GM10847 (cell line): Measurements from ENCODE around the gene PHC2.

Source experiments
- POLR2A ChIP-seq: IDR thresholded peaks from 2 replicates; pipeline ENCODE4 v1.6.1; 2011; ENCODE audit not compliant: insufficient read length; ENCODE audit errors: extremely low read depth

PHC2 gene

DNA sequence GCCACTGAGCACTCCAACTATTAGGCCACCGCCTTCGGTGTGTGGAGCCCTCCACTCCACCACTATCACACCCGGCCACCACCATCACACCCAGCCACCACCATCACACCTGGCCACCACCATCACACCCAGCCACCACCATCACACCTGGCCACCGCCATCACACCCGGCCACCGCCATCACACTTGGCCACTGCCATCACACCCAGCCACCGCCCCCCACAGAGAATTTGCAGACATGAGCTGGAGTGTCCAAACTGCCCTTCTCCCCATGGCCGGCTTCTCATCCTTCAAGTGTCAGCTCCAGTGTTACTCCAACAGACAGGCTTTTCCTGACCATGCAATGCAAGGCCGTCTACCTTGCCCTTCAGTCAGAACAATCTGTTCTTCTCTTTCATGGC is 59.6 kb downstream of the PHC2 start:
- no peak for TF ChIP-seq POLR2A

DNA sequence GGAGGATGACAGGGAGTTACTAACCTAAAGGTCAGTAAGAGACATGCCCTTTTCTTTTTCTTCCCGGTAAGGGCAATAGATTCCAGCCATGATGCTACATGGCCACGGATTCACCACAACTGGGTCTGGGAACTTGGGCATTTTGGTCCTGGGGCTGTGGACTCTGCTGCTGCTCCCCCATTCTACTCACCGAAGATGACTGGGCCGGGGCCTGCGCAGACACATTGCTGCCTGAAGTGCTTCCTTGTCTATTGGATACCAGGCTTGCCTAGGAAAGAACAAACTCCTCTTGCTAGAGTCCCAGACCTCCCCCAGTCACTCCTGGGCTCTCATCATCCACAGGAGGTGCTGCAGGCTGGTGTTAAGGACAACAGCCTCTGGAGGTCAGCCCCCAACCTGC is 60.1 kb downstream of the PHC2 start:
- TF ChIP-seq POLR2A: no peak

DNA sequence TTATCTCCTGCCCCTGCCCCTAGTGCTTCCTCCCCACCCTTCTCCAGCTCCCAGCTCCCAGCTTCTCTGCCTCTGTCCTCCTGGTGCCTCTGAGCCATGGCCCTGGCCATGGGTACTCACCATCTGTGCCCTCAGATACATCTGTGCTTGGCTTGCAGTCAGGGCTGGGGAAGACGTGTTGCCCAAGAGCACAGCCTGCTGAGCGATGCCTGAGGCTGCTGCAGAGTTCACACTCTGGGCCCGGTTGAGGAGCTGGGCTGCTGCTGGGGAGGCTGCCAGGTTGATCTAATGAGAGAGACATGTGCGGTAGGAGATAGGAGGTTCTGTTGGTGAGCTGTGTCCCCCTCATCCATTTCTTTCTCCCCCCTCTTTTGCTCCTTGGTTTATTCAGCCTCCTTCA is 60.6 kb downstream of the PHC2 start:
- no peak for TF ChIP-seq POLR2A

DNA sequence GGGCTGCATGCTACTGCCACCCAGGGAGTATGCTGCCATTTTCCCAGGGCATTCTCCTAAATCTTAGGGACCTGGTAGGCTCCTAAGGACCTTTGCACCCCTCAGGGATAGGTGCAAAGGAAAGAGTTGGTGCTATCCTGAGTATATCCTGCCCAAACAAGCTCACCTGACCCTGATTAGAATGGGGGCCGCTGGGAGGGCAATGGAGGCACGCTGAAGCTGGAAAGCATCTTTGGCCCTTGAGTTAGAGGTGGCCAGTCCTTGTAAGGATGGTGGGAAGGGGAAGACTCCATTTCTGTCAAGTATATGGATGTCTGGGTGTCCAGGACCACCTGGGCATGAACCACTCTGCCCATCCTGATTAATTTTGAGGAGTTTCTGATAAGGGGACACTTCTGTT is 61.1 kb downstream of the PHC2 start:
- no peak for TF ChIP-seq POLR2A

DNA sequence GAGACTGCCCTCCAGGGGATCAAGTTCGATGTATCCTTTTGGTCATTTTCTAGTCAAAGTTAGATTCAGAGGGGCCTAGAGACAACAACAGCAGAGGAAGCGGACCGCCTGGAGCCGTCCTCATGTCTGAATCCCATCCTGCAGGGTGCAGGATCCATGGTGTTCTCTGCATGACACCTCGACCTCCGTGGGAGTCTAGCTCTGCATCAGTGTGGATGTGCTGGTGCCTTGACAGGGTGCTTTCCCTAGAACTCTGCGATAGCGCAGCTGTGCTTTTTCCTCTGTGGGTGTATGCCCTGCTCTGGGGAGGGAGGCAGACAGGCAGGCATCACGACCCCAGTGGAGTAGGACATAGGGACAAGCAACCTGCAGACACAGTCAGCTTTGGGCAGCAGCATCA is 61.8 kb downstream of the PHC2 start:
- no peak for TF ChIP-seq POLR2A

DNA sequence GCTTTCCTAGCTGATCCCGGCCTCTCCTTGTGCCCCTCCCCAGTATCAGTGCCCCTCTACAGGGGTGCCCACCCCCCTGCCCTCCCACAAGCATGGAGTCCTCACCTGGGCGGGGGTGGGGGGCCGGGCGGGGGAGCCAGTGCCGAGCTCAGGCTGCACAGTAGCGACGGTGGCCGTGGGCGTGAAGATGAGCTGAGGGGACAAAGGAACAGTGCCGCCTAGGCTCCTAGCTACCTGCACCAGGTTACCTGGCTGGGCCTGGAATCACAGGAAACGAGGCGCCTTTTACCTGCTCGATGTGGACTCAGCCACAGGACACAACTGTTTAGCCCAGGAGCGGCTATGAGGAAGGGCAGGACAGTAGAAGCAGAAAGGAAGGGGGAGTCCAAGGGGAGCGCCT is 62.5 kb downstream of the PHC2 start:
- no peak for TF ChIP-seq POLR2A

DNA sequence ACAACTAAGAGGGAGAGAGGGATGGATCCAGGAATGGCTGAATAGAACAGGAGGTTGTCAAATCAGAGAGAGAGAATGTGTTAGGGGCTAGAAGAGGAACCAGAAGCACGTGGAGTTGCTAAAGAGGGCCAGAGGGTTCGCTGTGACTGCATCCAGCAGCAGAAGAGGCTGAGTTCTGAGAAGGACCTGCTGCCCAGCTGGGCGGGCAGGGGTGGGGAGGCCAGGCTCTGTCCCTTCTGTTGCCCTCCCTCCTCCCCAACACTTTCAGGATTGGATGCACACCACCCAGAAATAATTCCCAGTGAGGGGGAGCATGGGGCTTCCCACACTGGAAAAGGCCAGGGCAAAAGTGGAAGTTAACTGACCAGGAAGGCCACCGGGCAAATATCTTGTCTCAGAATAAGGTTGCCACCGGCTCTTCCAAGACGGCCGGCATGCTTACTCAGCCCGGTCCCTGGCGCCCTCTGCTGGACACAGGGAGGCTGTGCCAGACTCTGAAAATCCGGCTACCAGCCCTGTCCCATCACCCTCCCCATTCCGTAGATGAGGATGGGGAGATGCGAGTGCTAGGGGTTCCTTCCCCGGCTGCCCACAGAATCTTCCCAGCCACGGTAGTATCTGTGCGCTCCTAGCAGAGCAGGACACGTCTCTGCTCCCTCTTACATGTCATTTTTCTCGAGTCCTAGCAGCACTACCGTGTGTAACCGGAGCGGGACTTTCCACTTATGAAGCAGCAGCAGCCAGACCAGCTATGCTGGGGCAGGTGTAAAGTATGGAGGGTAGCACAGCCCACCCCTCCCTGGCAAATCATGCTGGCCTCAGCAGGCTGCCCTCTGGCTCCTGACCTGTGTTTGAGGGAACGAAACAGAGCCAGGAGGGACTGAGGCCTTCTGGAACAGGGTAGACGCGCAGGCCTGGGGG is 63.1 kb downstream of the PHC2 start:
- TF ChIP-seq POLR2A: no peak

DNA sequence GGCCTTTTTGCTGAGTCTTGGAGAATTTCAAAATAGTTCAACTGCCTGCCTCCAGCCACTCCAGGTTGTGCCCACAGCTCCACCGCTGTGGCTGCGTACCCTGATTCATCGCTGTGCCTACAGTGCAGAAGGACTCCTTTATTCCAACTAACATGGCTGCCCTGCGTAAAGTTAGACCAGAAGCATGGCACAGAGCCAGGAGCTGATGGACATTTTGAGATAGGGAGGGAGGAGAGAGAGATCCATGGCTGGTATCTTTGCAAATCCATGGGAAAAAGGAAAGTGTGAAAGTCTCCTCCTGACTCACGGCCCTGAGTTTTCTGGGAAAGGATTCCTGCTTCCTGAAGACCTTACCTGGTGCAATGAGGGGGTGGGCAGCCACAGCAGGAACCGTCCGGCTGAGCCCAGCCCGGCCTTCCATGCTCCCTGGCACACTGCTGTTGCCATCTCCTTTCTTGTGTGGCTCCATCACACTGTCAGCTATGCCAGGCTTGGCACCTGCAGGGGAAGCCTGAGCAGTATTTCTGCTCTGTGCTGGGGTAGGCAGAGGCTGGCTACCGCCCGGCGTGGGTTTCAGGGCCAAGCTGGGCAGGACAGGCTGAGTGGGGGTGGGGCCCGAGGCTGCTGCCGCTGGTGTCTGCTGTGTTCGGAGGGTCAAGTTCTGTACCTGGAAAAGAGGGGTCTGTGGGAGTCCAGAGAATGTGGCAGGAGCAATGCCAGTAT is 64.0 kb downstream of the PHC2 start:
- no peak for TF ChIP-seq POLR2A

DNA sequence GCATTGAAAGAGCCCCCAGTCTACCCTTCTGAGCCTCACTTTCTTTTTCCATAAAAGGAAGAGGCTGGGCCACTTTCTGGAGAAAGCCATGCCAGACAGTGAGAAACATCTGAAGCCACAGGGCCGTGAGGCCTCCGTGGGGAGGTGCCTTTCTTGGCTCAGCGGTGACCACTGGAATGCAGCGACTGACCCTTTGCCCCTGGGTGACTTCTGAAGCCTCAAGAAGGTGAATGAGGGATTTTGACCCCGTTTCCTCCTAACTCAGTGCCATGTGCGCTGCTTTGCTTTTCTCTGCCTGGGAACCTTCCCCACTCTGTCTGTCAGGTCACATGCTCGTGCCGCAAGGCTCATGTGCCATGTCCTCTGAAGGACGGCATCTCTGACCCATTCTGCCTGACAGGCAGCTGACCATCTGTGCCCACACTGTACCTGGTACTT is 65.3 kb downstream of the PHC2 start:
- TF ChIP-seq POLR2A: no peak

DNA sequence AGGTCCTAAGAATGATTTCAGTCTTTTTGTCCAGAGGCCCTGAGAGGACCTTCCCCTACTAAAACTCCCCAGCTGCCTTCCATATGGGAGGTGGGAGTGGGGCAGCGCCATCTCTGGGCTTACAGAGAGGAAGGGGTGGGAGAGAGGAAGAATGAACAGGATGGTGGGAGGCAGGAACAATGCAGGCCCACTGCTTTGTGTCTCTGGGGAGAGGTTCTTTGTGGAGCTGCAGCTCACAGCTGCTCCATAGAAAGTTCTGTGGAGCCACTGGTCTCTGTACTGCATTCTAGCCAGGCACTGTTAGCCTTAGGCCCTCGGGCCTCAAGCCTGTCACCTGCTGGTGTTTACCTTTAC is 66.4 kb downstream of the PHC2 start:
- TF ChIP-seq POLR2A: no peak

DNA sequence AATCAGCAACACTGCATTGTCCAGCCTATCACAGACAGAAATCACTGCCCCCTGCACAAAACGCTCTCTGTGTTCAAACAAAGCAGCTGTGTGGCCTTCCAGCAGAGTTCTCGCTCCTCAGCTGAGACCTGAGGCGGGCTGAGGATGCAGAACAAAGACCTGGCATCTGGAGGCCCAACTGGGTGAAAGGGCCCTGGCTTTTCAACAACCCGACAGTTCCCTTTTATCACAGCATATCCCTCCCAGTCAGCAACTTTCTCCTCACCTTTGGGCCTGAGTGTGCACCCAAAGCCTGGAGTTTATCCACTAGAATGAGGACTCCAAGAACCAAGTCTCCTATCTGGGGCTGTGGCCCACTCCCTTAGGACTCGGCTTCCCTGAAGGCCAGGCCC is 67.4 kb downstream of the PHC2 start:
- TF ChIP-seq POLR2A: no peak

DNA sequence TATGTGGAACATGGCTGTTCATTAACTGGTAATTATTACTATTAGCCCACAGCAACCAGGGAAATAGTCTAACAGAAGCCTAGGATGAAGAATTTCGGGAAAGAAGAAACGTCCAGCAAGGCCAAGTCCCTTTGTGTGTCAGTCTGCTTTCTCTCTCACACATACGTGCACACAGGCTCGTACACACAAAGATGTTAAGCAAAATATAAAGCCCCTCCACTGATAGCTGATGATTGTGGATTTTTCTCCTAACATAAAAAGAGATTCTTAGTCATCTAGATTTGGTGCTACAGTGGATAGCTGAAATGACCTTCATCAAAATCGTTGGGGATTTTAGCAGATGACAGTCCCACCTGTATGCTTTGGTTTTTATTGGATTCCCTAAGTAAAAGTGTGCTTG is 67.9 kb downstream of the PHC2 start:
- TF ChIP-seq POLR2A: no peak

DNA sequence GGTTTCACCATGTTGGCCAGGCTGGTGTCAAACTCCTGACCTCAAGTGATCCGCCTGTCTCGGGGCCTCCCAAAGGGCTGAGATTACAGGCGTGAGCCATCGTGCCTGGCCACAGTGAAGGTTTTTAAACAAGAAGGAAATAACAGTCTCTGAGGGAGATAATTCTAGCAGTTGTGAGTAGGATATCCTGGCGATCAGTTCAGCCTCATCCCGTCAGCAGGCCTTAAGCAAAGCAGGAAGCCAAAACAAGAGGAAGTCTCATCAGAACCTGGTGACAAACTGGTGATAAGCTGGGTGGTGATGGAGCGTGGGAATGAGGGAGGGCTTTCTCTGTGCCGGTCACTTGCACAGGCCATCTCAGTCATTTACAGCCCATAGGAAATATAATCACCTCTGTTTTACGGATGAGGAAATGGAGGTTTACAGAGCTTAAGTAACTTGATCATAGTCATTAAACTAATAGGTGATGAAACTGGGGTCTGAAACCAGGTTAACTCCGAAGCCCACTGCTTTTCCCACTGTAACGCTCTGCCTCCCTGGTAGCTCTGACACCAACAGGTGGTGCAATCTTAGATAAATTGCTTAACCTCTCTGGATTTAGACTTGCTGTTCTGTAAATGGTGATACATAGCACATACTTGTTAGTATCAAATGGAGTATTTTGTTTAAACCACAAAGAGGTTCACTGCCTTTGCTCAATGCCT is 69.2 kb downstream of the PHC2 start:
- no peak for TF ChIP-seq POLR2A

DNA sequence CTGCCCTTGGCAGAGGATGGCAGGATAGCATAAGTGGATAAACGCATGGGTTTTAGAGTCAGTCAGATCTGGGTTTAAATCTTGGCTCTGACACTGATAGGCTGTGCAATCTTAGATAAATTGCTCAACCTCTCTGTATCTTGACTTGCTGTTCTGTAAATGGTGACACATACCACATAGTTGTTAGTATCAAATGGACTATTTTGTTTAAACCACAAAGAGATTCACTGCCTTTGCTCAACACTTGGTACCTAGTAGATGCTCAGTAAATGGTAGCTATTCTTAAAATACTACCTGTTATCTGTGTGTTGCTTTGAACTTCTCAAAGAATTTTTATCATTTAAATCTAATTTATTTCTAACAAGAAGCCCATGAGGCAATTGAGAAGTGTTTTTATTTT is 70.5 kb downstream of the PHC2 start:
- no peak for TF ChIP-seq POLR2A

DNA sequence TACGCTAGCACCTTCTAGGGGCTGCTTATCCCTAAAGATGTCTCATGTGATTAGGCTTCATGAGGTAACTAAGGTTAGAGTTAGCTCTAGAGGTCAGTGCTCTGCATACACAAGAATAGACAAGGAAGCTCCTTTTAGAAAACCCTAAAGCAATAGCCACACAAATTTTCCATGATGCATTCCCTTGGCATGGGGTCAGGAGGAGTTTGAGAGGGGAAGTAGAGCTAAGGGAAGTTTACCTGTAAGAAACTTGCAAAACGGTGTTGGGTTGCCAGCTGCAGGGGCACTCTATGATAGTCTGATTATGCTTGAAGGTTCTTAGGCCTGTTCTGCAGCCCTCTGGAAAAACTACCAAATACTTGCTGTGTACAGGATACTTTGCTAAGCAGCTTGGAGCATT is 71.0 kb downstream of the PHC2 start:
- no peak for TF ChIP-seq POLR2A
